H9 (cell line): ENCODE data around the gene LBH. TPM values are rescaled to one million over a fixed set of nuclear protein-coding genes. Genes with fewer than 3 reads are reported as not detected.

Experiments used
- DNase-seq: peaks from one replicate; pipeline ENCODE4 v3.0.0-alpha.2; 2017
- H2AFZ ChIP-seq: one replicate; pipeline ENCODE4 v1.6.1; 2013; ENCODE audit warnings: mild to moderate bottlenecking, low read length, control low read depth, moderate library complexity
- H2AK5ac ChIP-seq: 2 replicates; pipeline ENCODE4 v1.6.1; 2013; ENCODE audit warnings: low read length, control low read depth, mixed read lengths; ENCODE audit not compliant: insufficient read length
- H2BK120ac ChIP-seq: one replicate; pipeline ENCODE4 v1.6.1; 2013; ENCODE audit warnings: low read depth, mild to moderate bottlenecking, low read length, control low read depth, inconsistent platforms; ENCODE audit not compliant: poor library complexity, severe bottlenecking
- H2BK12ac ChIP-seq: 2 replicates; pipeline ENCODE4 v1.6.1; 2013; ENCODE audit warnings: low read length, control low read depth, mixed read lengths, low read depth; ENCODE audit not compliant: insufficient read length
- H2BK15ac ChIP-seq: 2 replicates; pipeline ENCODE4 v1.6.1; 2013; ENCODE audit warnings: low read depth, low read length, control low read depth
- H2BK20ac ChIP-seq: one replicate; pipeline ENCODE4 v1.6.1; 2013; ENCODE audit warnings: low read depth, mild to moderate bottlenecking, low read length, control low read depth, inconsistent platforms; ENCODE audit not compliant: poor library complexity, severe bottlenecking
- H2BK5ac ChIP-seq: 2 replicates; pipeline ENCODE4 v1.6.1; 2013; ENCODE audit warnings: low read length, control low read depth, mixed read lengths; ENCODE audit not compliant: insufficient read length
- H3K14ac ChIP-seq: 2 replicates; pipeline ENCODE4 v1.6.1; 2013; ENCODE audit warnings: low read length, control low read depth; ENCODE audit not compliant: insufficient read depth
- H3K18ac ChIP-seq: 2 replicates; pipeline ENCODE4 v1.6.1; 2013; ENCODE audit warnings: low read depth, mild to moderate bottlenecking, mixed read lengths, low read length, control low read depth; ENCODE audit not compliant: insufficient read length
- H3K23ac ChIP-seq: 2 replicates; pipeline ENCODE4 v1.6.1; 2013; ENCODE audit warnings: low read length, control low read depth, mixed read lengths, low read depth; ENCODE audit not compliant: insufficient read length
- H3K23me2 ChIP-seq: 2 replicates; pipeline ENCODE4 v1.6.1; 2013; ENCODE audit warnings: low read depth, mild to moderate bottlenecking, mixed read lengths, low read length, control low read depth; ENCODE audit not compliant: insufficient read length, poor library complexity, severe bottlenecking
- H3K27ac ChIP-seq: 2 replicates; pipeline ENCODE4 v1.5.1; 2013; ENCODE audit warnings: low read length, control low read depth, mixed read lengths, low read depth; ENCODE audit not compliant: insufficient read length
- H3K27me3 ChIP-seq: 2 replicates; pipeline ENCODE4 v1.6.1; 2013; ENCODE audit warnings: low read length, control low read depth, inconsistent platforms; ENCODE audit not compliant: insufficient read depth
- H3K4ac ChIP-seq: 2 replicates; pipeline ENCODE4 v1.6.1; 2013; ENCODE audit warnings: low read depth, mild to moderate bottlenecking, control low read depth, inconsistent platforms, low read length, moderate library complexity
- H3K4me1 ChIP-seq: 2 replicates; pipeline ENCODE4 v1.6.1; 2013; ENCODE audit warnings: low read length, control low read depth, inconsistent platforms; ENCODE audit not compliant: insufficient read depth
- H3K4me2 ChIP-seq: 2 replicates; pipeline ENCODE4 v1.6.1; 2013; ENCODE audit warnings: low read length, control low read depth, mixed read lengths; ENCODE audit not compliant: insufficient read length, insufficient read depth
- H3K56ac ChIP-seq: 2 replicates; pipeline ENCODE4 v1.6.1; 2013; ENCODE audit warnings: low read depth, mild to moderate bottlenecking, mixed read lengths, low read length, control low read depth; ENCODE audit not compliant: insufficient read length
- H3K79me1 ChIP-seq: 2 replicates; pipeline ENCODE4 v1.6.1; 2013; ENCODE audit warnings: low read depth, mild to moderate bottlenecking, moderate library complexity, low read length, control low read depth, inconsistent platforms; ENCODE audit not compliant: insufficient read depth, poor library complexity, severe bottlenecking
- H3K79me2 ChIP-seq: 2 replicates; pipeline ENCODE4 v1.6.1; 2013; ENCODE audit warnings: low read length, control low read depth, inconsistent platforms; ENCODE audit not compliant: insufficient read depth
- H3K9ac ChIP-seq: 2 replicates; pipeline ENCODE4 v1.6.1; 2013; ENCODE audit warnings: low read length, control low read depth, mixed read lengths; ENCODE audit not compliant: insufficient read length; ENCODE audit errors: extremely low read depth
- H3K9me3 ChIP-seq: one replicate; pipeline ENCODE4 v1.6.1; 2013; ENCODE audit warnings: low read depth, low read length, inconsistent platforms; ENCODE audit not compliant: control insufficient read depth
- H3T11ph ChIP-seq: one replicate; pipeline ENCODE4 v1.6.1; 2013; ENCODE audit warnings: mild to moderate bottlenecking, low read length, control low read depth, inconsistent platforms
- H4K20me1 ChIP-seq: one replicate; pipeline ENCODE4 v1.6.1; 2013; ENCODE audit not compliant: control insufficient read depth, insufficient read length, insufficient read depth
- H4K5ac ChIP-seq: 2 replicates; pipeline ENCODE4 v1.6.1; 2013; ENCODE audit warnings: low read depth, mild to moderate bottlenecking, mixed read lengths, low read length, control low read depth; ENCODE audit not compliant: insufficient read length
- H4K8ac ChIP-seq: replicated peaks from 2 replicates; pipeline ENCODE4 v1.6.1; 2013; ENCODE audit warnings: low read length, control low read depth, mixed read lengths, low read depth; ENCODE audit not compliant: insufficient read length
- H4K91ac ChIP-seq: 2 replicates; pipeline ENCODE4 v1.6.1; 2013; ENCODE audit warnings: low read depth, mild to moderate bottlenecking, moderate library complexity, mixed read lengths, low read length, control low read depth; ENCODE audit not compliant: insufficient read length
- H3K27ac Mint-ChIP-seq, 3 experiments: 2 replicates in 2 of 3; 3 replicates in 1 of 3; pipeline ENCODE4 v1.8.0; 2020 to 2021; ENCODE audit warnings: mixed read lengths in 3 of 3, mild to moderate bottlenecking in 1 of 3, moderate library complexity in 1 of 3
- H3K27me3 Mint-ChIP-seq: 2 replicates; pipeline ENCODE4 v1.8.0; 2021; ENCODE audit warnings: low read depth, mild to moderate bottlenecking, moderate library complexity, mixed read lengths
- H3K36me3 Mint-ChIP-seq, 3 experiments: 2 replicates in 2 of 3; 3 replicates in 1 of 3; pipeline ENCODE4 v1.8.0; 2020 to 2021; ENCODE audit warnings: low read depth in 3 of 3, mixed read lengths in 3 of 3; ENCODE audit not compliant: insufficient read depth in 1 of 3
- H3K4me1 Mint-ChIP-seq, 2 experiments: 2 replicates each; pipeline ENCODE4 v1.8.0; 2020; ENCODE audit warnings: mixed read lengths in 2 of 2
- H3K4me3 Mint-ChIP-seq, 2 experiments: 2 replicates in 1 of 2; 3 replicates in 1 of 2; pipeline ENCODE4 v1.8.0; 2020 to 2021; ENCODE audit warnings: mild to moderate bottlenecking in 2 of 2, mixed read lengths in 2 of 2, moderate library complexity in 1 of 2
- H3K9me3 Mint-ChIP-seq, 2 experiments: 2 replicates in 1 of 2; 3 replicates in 1 of 2; pipeline ENCODE4 v1.8.0; 2020; ENCODE audit warnings: mild to moderate bottlenecking in 2 of 2, mixed read lengths in 2 of 2, moderate library complexity in 1 of 2
- WGBS: extraction: QIAGEN DNeasy Blood & Tissue Kit; methylation state at CpG from one replicate; pipeline ENCODE4 v1.1.7; 2013; ENCODE audit warnings: missing lambda C conversion rate, low lambda C conversion rate, mixed read lengths; ENCODE audit not compliant: insufficient read length; ENCODE audit errors: extremely low coverage; 5-methylcytosine and 5-hydroxymethylcytosine counted together
- total RNA-seq: library from RNA; stranded (reverse); gene quantifications from 2 replicates; pipeline ENCODE4 v1.2.1, GENCODE V29; 2021
- TF ChIP-seq, protein P1 (sequence below): fragments of 200-600 bp; sonication (generic); conservative IDR thresholded peaks from 3 replicates; pipeline ENCODE4 v1.8.0; 2021; ENCODE audit warnings: antibody characterized with exemption, mild to moderate bottlenecking

Gene LBH
- total RNA-seq, 1 experiment from 2014 or later, result 53.0 TPM

GRCh38 chr2:30269771-30270145, 38.4 kb downstream of the LBH start:
- no peak overlapping the region for H3K27ac Mint-ChIP-seq

More at GRCh38 chr2:30269771-30270145, 38.4 kb downstream of the LBH start:
- Histone ChIP-seq H2BK120ac (no peak overlapping the region), H3K27ac (no peak overlapping the region), H4K5ac (no peak overlapping the region), H4K91ac (no peak overlapping the region), H3T11ph (no peak overlapping the region), H3K4me2 (no peak overlapping the region), H3K27me3 (no peaks in the 10 kb centered on the region), H3K14ac (no peak overlapping the region; the same call in 1 of the 2 replicates), H2AFZ (no peak overlapping the region), H2BK15ac (no peak overlapping the region), H2BK12ac (no peak overlapping the region), H4K8ac (no peak overlapping the region), H4K20me1 (no peaks in the 10 kb centered on the region), H3K9ac (no peak overlapping the region), H3K9me3 (no peaks in the 10 kb centered on the region), H3K23me2 (no peaks in the 10 kb centered on the region), H3K4me1 (no peaks in the 10 kb centered on the region), H3K56ac (no peak overlapping the region), H2BK5ac (no peak overlapping the region), H3K79me1 (no peaks in the 10 kb centered on the region), H3K79me2 (no peaks in the 10 kb centered on the region), H3K4ac (no peak overlapping the region), H2AK5ac (no peak overlapping the region), H2BK20ac (no peak overlapping the region), H3K23ac (no peak overlapping the region), H3K18ac (no peak overlapping the region)
- no peaks in the 10 kb centered on the region; the same call in 1 of the 2 replicates for H3K27me3 Mint-ChIP-seq
- H3K4me1 Mint-ChIP-seq, result peaks cover 24 to 25% of the 10 kb centered on the region in 2 experiments
- H3K9me3 Mint-ChIP-seq, result no peaks in the 10 kb centered on the region; a peak in 1 of 5 replicates
- no peak overlapping the region for H3K4me3 Mint-ChIP-seq
- no CpG with 5 or more reads among the region's 5 CpGs for WGBS
- no peaks in the 10 kb centered on the region for H3K36me3 Mint-ChIP-seq
- TF ChIP-seq, protein P1, sequence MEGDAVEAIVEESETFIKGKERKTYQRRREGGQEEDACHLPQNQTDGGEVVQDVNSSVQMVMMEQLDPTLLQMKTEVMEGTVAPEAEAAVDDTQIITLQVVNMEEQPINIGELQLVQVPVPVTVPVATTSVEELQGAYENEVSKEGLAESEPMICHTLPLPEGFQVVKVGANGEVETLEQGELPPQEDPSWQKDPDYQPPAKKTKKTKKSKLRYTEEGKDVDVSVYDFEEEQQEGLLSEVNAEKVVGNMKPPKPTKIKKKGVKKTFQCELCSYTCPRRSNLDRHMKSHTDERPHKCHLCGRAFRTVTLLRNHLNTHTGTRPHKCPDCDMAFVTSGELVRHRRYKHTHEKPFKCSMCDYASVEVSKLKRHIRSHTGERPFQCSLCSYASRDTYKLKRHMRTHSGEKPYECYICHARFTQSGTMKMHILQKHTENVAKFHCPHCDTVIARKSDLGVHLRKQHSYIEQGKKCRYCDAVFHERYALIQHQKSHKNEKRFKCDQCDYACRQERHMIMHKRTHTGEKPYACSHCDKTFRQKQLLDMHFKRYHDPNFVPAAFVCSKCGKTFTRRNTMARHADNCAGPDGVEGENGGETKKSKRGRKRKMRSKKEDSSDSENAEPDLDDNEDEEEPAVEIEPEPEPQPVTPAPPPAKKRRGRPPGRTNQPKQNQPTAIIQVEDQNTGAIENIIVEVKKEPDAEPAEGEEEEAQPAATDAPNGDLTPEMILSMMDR, result no peak
- no peak for DNase-seq
